ENCODE data around the gene LILRB3. TPM values are rescaled to one million over a fixed set of nuclear protein-coding genes. Genes with fewer than 3 reads are reported as not detected.
"Not testable (repeated sequence)": the region's sequence is repeated elsewhere in the genome, so short reads cannot be mapped to it uniquely, and the experiment has no call there.

LILRB3 gene
- total RNA-seq: not detected in 2 replicates
- polyA plus RNA-seq (2012): 0.28 TPM

- DNase-seq (ENCODE audit: low read depth): not testable (repeated sequence)
Measured at GRCh38 chr19:54222474-54223276, at the start of gene LILRB3. Gene LILRB3 (minus strand): TSS chr19:54223007. CDS start chr19:54222976, 31 bp downstream.

- DNase-seq (ENCODE audit: low read depth): not testable (repeated sequence)
Measured at GRCh38 chr19:54272181-54272580, 49.4 kb upstream of the LILRB3 start.

GRCh38 chr19:54271587-54271986, 48.8 kb upstream of the LILRB3 start:
- not testable (repeated sequence) for DNase-seq (ENCODE audit: low read depth)

- DNase-seq (ENCODE audit: low read depth): no peak
Measured at GRCh38 chr19:54271106-54271505, 48.3 kb upstream of the LILRB3 start.

GRCh38 chr19:54268936-54269335, 46.1 kb upstream of the LILRB3 start:
- DNase-seq (ENCODE audit: low read depth): no peak

GRCh38 chr19:54266133-54266532, 43.3 kb upstream of the LILRB3 start:
- peak; percentile 53 for DNase-seq (ENCODE audit: low read depth)

GRCh38 chr19:54262470-54262869, 39.7 kb upstream of the LILRB3 start:
- no peak for DNase-seq (ENCODE audit: low read depth)

- DNase-seq (ENCODE audit: low read depth): peak; percentile 9
Measured at GRCh38 chr19:54262066-54262465, 39.3 kb upstream of the LILRB3 start.

- no peak for DNase-seq (ENCODE audit: low read depth)
Measured at GRCh38 chr19:54257116-54257480, 34.3 kb upstream of the LILRB3 start, which contains the start of gene LILRB5. Gene LILRB5 (minus strand): TSS chr19:54257273. CDS start chr19:54257193, 80 bp downstream.

- no peak for DNase-seq (ENCODE audit: low read depth)
Measured at GRCh38 chr19:54256250-54257115, 33.7 kb upstream of the LILRB3 start.

GRCh38 chr19:54255105-54255775, 32.4 kb upstream of the LILRB3 start:
- DNase-seq (ENCODE audit: low read depth): no peak

- no peak for DNase-seq (ENCODE audit: low read depth)
Measured at GRCh38 chr19:54254195-54254906, 31.5 kb upstream of the LILRB3 start.

- no peak for DNase-seq (ENCODE audit: low read depth)
Measured at GRCh38 chr19:54253331-54254194, 30.8 kb upstream of the LILRB3 start.

GRCh38 chr19:54252845-54253244, 30.0 kb upstream of the LILRB3 start:
- DNase-seq (ENCODE audit: low read depth): no peak

GRCh38 chr19:54252243-54252642, 29.4 kb upstream of the LILRB3 start:
- no peak for DNase-seq (ENCODE audit: low read depth)

GRCh38 chr19:54248016-54248601, 25.3 kb upstream of the LILRB3 start:
- DNase-seq (ENCODE audit: low read depth): no peak

- no peak for DNase-seq (ENCODE audit: low read depth)
Measured at GRCh38 chr19:54247106-54247930, 24.5 kb upstream of the LILRB3 start.

GRCh38 chr19:54245936-54246335, 23.1 kb upstream of the LILRB3 start:
- no peak for DNase-seq (ENCODE audit: low read depth)

GRCh38 chr19:54243809-54244208, 21.0 kb upstream of the LILRB3 start:
- not testable (repeated sequence) for DNase-seq (ENCODE audit: low read depth)
